ENCODE measurements around the gene AREL1.

The AREL1 gene

GRCh38 chr14:74612350-74613021, 100.4 kb downstream of the AREL1 start:
- no peak for FAIRE-seq

GRCh38 chr14:74611650-74612349, 101.1 kb downstream of the AREL1 start, which contains the start of gene LTBP2:
Gene LTBP2 (minus strand): TSS chr14:74612237. CDS start chr14:74611944, 293 bp downstream.
- no peak for DNase-seq (ENCODE audit: low spot score)
- no peak for FAIRE-seq

More at GRCh38 chr14:74612350-74613021, 100.4 kb downstream of the AREL1 start:
- DNase-seq (ENCODE audit: low spot score): peak; percentile 11
